ENCODE measurements around the gene ARL15. TPM values are rescaled to one million over a fixed set of nuclear protein-coding genes. Genes with fewer than 3 reads are reported as not detected.
A peak's percentile ranks its signal among the peaks of the same experiment; 100 is the strongest.

Gene ARL15
- total RNA-seq, 1 donor from 2014 or later: 29.5 TPM

- Histone ChIP-seq H3K36me3 (no peaks in the 10 kb centered on the region), H3K27me3 (no peaks in the 10 kb centered on the region), H3K4me3 (no peak overlapping the region), H3K9me3 (no peaks in the 10 kb centered on the region), H3K4me1 (no peaks in the 10 kb centered on the region), H3K27ac (no peak overlapping the region)
- intact Hi-C loops (cut with DNase I): no loop called here
- ATAC-seq (peak; percentile 33), DNase-seq (no peak)
- TF ChIP-seq, protein P1, sequence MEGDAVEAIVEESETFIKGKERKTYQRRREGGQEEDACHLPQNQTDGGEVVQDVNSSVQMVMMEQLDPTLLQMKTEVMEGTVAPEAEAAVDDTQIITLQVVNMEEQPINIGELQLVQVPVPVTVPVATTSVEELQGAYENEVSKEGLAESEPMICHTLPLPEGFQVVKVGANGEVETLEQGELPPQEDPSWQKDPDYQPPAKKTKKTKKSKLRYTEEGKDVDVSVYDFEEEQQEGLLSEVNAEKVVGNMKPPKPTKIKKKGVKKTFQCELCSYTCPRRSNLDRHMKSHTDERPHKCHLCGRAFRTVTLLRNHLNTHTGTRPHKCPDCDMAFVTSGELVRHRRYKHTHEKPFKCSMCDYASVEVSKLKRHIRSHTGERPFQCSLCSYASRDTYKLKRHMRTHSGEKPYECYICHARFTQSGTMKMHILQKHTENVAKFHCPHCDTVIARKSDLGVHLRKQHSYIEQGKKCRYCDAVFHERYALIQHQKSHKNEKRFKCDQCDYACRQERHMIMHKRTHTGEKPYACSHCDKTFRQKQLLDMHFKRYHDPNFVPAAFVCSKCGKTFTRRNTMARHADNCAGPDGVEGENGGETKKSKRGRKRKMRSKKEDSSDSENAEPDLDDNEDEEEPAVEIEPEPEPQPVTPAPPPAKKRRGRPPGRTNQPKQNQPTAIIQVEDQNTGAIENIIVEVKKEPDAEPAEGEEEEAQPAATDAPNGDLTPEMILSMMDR (IDR thresholded peaks at IDR 0.05): no peak
These were observed 302.3 kb downstream of the ARL15 start for GRCh38 chr5:54007827-54008777.

GRCh38 chr5:54004697-54005096 is 305.7 kb downstream of the ARL15 start:
- ATAC-seq: no peak
- H3K4me3 ChIP-seq: no peak overlapping the region
- H3K27ac ChIP-seq: no peak overlapping the region
- no peaks in the 10 kb centered on the region for H3K36me3 ChIP-seq
- no peaks in the 10 kb centered on the region for H3K4me1 ChIP-seq
- no peak for DNase-seq
- TF ChIP-seq, protein P1 (IDR thresholded peaks at IDR 0.05): no peak
- intact Hi-C loops (cut with DNase I): no loop called here
- no peaks in the 10 kb centered on the region for H3K9me3 ChIP-seq
- no peaks in the 10 kb centered on the region for H3K27me3 ChIP-seq

- H3K27ac ChIP-seq: no peak overlapping the region
- H3K36me3 ChIP-seq: no peaks in the 10 kb centered on the region
- TF ChIP-seq, protein P1 (IDR thresholded peaks at IDR 0.05): no peak
- DNase-seq (no peak), ATAC-seq (no peak)
- no peaks in the 10 kb centered on the region for H3K4me1 ChIP-seq
- H3K27me3 ChIP-seq: no peaks in the 10 kb centered on the region
- no peaks in the 10 kb centered on the region for H3K9me3 ChIP-seq
- H3K4me3 ChIP-seq: no peak overlapping the region
- intact Hi-C loops (cut with DNase I): no loop called here
These were observed 307.6 kb downstream of the ARL15 start for GRCh38 chr5:54002779-54003178.

GRCh38 chr5:54001976-54002775 is 308.2 kb downstream of the ARL15 start:
- Histone ChIP-seq H3K4me1 (no peaks in the 10 kb centered on the region), H3K36me3 (no peaks in the 10 kb centered on the region), H3K4me3 (no peak overlapping the region), H3K9me3 (no peaks in the 10 kb centered on the region), H3K27ac (no peak overlapping the region), H3K27me3 (no peaks in the 10 kb centered on the region)
- intact Hi-C loops (cut with DNase I): no loop called here
- no peak for DNase-seq
- TF ChIP-seq, protein P1 (IDR thresholded peaks at IDR 0.05): no peak
- peak; percentile 35 for ATAC-seq

- ATAC-seq (no peak), DNase-seq (no peak)
- no peaks in the 10 kb centered on the region for H3K9me3 ChIP-seq
- no peaks in the 10 kb centered on the region for H3K27me3 ChIP-seq
- no peak overlapping the region for H3K27ac ChIP-seq
- H3K4me1 ChIP-seq: no peaks in the 10 kb centered on the region
- TF ChIP-seq, protein P1 (IDR thresholded peaks at IDR 0.05): no peak
- H3K4me3 ChIP-seq: no peak overlapping the region
- intact Hi-C loops (cut with DNase I): no loop called here
- no peaks in the 10 kb centered on the region for H3K36me3 ChIP-seq
These were observed 310.4 kb downstream of the ARL15 start for GRCh38 chr5:54000011-54000410.
